HG03520 (cell line): ENCODE results near the gene OMP.

Source experiments
- ATAC-seq: cut with Tn5 transposase; IDR thresholded peaks from one replicate; pipeline ENCODE4 v1.9.1; 2021; ENCODE audit warnings: mild to moderate bottlenecking, moderate library complexity; ENCODE audit not compliant: unreplicated experiment

Gene OMP

DNA sequence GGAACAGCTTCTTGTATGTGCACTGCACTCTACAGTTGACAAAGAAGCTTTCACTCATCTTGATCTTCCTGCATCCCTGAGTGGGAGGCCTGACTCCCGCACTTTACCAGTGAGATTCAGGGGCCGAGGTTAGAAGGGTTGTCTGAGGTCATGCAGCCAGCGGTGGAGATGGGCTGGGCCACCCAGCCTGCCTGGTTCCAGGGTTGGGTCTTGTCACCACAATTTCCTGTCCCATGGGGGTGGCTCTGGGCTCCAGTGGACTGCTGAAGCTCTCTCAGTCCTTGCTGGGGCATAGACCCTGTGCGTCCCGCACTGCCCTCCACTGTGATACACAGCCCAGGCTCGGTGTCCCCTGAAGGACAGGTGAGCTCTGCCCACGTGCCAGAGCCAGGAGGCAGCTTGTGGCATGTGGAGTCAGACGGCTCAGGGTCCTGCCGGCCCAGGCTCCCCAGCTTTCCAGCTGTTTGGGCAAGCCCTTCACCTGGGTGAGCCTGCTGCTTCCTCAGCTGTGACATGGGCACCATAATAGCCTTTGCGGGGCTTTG, 18.5 kb downstream of the OMP start:
- no peak for ATAC-seq

DNA sequence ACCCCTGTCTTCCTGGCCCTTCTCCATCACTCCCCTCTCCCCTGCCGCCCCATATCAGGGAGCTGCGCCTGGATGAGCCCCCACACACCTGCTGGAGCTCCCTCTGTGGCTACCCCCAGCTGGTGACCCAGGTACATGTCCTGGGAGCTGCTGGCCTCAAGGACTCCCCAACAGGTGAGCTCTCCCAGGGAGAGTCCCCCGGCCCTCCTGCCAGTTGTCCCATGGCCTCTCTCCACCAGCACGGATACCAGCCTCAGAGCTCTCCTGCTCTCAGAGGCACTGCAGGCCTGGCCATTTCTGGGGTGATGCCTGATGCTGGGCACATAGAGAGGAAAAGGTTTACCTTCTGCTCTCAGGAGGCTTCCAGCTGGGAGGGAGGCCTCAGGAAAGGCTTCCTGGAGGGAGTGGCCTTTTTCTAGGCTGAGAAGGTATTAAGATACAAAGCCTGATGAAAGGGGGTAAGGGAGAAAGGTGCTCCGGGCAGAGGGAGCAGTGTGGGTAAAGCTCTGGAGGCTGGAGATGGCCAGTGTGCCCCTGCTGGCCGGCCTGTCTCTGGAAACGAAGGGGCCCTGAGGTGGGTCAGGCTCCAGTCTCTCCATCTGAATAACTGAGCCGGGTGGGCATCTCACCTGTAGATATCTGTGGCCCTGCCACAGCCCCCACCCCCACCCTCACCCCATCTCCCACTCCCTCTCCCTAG, 19.4 kb downstream of the OMP start:
- ATAC-seq = no peak

DNA sequence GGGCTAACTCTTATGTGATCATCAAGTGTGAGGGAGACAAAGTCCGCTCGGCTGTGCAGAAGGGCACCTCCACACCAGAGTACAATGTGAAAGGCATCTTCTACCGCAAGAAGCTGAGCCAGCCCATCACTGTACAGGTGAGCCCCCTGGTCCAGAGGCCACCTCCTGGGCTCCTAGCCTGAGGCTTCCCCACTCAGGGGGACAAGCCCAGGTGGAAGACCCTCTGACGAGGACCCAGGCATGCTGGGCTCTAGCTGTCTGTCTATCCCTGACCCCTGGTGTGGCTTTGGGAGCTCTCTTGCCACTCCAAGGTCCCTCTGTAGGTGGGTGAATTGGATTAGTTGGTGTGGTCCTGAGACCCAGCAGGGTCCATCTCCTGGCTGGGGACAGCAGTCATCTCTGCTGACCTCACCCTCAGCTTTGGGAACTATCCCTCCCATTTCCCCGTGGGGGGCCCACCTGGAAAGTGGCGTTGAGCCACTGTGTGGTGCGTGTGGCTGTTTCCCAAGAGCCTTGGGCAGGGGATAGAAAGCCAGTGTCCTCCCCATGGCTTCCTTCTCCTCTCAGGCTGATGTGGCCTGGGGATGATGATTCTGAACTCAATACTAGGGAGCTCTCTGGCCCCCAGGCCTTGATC, 20.1 kb downstream of the OMP start:
- ATAC-seq = no peak

DNA sequence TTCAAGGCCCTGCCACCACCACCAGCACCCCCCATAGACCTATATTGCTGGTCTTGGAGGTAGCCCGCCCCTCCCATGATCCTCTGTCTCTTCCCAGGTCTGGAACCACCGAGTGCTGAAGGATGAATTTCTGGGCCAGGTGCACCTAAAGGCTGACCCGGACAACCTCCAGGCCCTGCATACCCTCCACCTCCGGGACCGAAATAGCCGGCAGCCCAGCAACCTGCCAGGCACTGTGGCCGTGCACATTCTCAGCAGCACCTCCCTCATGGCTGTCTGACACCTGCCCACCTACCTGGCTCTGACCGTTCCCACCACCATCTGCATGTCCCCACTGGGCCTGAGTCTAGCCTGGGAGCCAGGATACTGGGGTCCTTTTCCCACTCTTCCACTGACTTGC, 21.0 kb downstream of the OMP start:
- no peak for ATAC-seq

DNA sequence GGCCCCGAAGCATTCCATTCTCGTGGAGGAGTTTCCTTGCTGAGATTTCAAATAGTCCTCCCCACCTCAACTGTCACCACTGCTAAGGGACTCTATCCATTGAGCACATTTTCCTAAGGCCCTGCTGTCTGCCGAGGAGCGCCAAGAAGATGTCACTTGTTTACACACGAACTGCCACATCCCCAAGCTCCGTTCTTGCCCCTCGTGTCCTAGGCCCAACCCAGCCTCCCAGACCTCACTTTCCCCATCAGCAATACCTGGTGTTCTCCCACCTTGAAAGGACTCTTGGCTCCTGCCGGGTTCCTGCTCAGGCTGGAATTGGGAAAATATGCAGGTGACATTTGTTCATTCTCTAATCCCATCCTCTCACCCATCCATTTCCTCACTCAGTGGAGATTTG, 21.4 kb downstream of the OMP start:
- ATAC-seq = no peak

DNA sequence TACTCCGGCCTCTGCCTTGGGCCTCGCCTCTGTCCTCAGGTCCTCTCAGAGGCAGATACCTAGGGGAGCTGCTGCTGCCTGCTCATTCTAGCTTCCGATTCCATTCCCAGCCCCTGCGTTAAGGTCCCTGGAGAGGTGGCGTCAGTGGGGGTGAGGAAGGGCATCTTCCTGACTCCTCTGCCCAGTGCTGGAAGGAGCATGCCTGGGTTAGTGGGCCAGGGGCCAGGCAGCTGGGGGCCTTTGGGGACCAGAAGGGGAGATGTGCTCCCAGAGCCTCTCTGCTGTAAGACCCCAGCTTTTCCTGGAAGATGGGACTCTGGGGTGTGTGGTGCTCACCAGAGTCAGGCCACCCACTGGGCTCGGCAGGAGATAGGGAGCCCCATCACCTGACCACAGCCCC, 21.8 kb downstream of the OMP start:
- no peak for ATAC-seq

DNA sequence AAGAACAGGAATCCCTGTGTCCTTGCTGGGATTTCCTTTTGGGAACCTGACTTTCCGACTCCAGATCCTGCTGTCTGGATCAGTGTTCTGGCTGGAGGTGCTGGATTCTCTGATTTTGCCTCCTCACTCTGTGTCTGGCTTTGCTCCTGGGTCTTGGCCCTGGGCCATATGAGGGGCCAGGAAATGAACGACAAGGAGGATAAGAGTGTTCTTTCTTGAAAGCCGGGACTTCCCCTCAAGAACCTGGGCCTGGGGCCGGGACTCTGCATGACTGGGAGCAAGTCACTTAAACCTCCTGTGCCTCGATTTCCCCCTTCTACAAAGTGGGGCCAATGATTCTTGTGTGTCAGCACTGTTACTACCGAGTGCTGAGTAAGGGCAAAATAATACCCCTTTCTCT, 22.6 kb downstream of the OMP start:
- ATAC-seq = no peak

- ATAC-seq = no peak
Measured at GRCh38 chr11:77125695-77126094, 23.1 kb downstream of the OMP start.

- ATAC-seq = no peak
Measured at GRCh38 chr11:77126156-77126775, 23.6 kb downstream of the OMP start.

GRCh38 chr11:77126861-77127234, 24.2 kb downstream of the OMP start:
- ATAC-seq = no peak

- ATAC-seq = no peak
Measured at GRCh38 chr11:77127235-77127911, 24.7 kb downstream of the OMP start.

DNA sequence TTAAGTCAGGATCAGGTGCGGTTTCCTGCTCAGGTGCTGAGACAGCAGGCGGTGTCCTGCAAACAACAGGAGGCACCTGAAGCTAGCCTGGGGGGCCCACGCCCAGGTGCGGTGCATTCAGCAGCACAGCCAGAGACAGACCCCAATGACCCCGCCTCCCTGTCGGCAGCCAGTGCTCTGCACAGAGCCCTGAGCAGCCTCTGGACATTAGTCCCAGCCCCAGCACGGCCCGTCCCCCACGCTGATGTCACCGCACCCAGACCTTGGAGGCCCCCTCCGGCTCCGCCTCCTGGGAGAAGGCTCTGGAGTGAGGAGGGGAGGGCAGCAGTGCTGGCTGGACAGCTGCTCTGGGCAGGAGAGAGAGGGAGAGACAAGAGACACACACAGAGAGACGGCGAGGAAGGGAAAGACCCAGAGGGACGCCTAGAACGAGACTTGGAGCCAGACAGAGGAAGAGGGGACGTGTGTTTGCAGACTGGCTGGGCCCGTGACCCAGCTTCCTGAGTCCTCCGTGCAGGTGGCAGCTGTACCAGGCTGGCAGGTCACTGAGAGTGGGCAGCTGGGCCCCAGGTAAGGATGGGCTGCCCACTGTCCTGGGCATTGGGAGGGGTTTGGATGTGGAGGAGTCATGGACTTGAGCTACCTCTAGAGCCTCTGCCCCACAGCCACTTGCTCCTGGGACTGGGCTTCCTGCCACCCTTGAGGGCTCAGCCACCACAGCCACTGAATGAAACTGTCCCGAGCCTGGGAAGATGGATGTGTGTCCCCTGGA, 25.5 kb downstream of the OMP start, which contains the start of gene MYO7A:
TSS of gene MYO7A (plus strand) at position 327 of the 772 bp plus-strand sequence. CDS start 2,389 bp downstream, outside the sequence.
- ATAC-seq = no peak

- ATAC-seq = no peak
Measured at GRCh38 chr11:77129069-77129841, 26.6 kb downstream of the OMP start.

DNA sequence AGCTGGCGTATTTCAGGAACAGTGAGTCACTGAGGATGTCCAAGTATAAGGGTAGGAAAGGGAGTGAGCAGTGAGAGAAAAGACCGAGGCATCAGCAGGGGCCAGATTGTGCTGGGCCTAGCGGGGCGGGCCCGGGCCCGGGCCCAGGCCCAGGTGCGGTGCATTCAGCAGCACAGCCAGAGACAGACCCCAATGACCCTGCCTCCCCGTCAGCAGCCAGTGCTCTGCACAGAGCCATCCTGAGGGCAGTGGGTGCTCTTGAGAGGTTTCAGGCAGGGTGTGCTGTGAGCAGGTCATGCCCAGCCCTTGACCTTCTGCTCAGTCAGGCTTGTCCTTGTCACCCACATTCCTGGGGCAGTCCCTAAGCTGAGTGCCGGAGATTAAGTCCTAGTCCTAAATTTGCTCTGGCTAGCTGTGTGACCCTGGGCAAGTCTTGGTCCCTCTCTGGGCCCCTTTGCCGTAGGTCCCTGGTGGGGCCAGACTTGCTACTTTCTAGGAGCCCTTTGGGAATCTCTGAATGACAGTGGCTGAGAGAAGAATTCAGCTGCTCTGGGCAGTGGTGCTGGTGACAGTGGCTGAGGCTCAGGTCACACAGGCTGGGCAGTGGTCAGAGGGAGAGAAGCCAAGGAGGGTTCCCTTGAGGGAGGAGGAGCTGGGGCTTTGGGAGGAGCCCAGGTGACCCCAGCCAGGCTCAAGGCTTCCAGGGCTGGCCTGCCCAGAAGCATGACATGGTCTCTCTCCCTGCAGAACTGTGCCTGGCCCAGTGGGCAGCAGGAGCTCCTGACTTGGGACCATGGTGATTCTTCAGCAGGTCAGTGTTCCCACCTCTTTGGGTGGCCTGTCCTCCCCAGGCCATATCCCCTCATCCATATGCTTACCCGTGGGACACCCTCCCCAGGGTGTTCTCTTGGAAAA, 27.5 kb downstream of the OMP start:
- ATAC-seq = no peak

DNA sequence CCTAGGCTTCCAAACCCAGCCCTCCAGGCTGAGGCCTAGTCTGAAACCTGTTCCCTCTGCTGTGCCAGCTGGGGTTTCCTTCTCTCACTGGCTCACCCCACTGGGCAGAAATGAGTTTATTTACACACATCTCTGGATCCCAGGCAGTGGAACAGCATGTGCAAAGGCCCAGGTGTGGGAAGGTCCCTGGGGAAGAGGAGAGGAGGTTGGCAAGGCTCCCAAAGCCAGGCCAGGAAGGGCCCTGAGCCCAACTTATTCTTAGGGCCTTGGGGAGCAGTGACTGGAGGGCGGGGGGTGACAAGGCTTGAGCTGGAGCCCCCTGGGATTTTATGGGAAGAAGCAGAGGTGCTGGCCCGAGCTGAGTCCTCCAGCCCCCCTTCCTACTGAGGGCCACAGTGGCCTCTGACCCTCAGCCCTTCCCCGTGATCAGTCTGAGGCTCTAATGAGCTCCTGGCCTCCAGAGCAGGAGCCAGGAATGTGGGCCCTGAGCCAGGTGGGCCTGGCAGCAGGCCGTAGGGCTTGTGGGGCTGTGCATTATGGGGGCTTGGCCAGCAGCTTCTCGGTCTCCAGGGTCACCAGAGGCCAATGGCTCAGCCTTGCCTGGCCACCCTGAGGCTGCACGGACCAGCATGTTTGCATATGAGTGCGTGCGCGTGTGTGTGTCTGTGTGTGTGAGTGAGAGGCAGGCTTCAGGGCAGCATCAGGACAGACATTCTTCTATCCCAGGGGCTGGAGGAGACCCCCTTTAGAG, 28.3 kb downstream of the OMP start:
- no peak for ATAC-seq

DNA sequence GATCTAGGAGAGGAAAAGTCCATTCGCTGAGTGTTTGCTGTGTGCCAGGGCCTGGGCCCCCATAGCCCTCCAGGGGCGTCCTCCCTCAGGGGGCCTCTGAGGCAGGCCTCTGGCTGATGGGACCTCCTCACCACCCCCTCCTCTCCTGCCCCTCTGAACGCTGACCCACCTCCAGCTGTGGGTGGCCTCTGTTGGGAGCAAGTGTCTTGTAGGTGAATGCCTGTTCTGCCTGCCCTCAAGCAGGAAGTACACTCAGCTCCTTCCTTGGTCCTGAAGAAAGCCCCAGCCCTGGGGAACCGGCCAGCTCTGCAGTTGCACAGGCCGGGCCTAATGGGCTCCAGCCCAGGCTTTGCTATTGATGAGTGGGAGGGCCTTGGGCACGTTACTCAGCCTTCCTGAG, 28.9 kb downstream of the OMP start:
- ATAC-seq = no peak

DNA sequence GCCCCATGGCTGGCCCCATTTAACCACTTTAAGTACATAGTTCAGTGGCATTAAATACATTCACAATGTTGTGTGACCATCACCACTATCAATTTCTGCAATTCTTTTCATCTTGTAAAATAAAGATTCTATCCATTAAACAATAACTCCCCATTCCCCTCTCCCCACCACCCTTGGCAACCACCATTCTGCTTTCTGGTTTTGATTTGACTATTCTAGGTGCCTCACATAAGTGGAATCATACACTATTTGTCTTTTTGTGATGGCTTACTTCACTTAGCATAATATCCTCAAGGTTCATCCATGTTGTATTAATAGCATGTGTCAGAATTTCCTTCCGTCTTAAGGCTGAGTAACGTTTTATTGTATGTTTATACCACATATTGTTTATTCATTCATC, 32.4 kb downstream of the OMP start:
- no peak for ATAC-seq

GRCh38 chr11:77136074-77136473, 33.4 kb downstream of the OMP start:
- no peak for ATAC-seq
